DOHH2 (cell line): ENCODE results near the gene CHCHD6.

Experiments
- EZH2phosphoT487 ChIP-seq: fragments of 200-600 bp; sonication (generic); IDR thresholded peaks from 2 replicates; pipeline ENCODE4 v1.6.1; 2017; ENCODE audit warnings: borderline replicate concordance, mild to moderate bottlenecking, antibody characterized with exemption, low read length, moderate library complexity, mixed read lengths
- TF ChIP-seq, protein P1 (sequence below): fragments of 200-600 bp; sonication (generic); IDR thresholded peaks from one replicate; pipeline ENCODE4 v1.5.1; 2014; ENCODE audit warnings: antibody characterized with exemption, mild to moderate bottlenecking, low read depth, low read length; ENCODE audit not compliant: poor library complexity, severe bottlenecking

DNA sequence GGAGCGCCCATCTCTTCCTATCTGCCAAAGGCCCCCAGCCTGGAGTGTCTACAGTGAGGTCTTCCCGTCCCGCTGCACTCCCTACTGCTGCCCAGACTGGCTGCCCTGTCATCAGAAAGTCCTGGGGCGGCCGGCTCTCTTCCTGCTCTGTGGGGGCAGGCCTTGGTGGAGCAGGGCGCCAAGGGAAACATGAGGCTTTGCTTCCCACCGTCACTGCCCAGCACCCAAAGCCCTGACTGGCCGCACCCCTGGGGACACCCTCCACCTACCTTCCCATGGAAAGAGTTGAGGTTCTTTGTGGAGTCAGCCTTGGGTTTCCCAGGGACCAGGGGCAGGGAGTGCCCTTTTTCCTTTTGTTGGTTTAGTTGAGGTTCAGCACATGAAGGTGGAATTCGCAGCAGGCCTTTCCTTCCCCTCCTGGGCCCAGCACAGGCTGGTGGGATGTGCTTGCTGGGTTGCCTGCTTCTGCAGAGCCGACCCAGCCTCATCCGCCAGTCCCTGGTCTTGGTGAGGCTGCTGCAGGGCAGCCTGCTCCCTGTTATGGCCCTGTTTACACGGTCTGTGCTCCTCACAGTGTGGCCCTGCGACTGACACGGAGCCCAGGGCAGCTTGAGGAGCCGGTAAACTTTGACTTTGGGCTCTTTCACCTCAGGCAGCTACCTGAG lies 227.0 kb downstream of the CHCHD6 start:
- TF ChIP-seq, protein P1, sequence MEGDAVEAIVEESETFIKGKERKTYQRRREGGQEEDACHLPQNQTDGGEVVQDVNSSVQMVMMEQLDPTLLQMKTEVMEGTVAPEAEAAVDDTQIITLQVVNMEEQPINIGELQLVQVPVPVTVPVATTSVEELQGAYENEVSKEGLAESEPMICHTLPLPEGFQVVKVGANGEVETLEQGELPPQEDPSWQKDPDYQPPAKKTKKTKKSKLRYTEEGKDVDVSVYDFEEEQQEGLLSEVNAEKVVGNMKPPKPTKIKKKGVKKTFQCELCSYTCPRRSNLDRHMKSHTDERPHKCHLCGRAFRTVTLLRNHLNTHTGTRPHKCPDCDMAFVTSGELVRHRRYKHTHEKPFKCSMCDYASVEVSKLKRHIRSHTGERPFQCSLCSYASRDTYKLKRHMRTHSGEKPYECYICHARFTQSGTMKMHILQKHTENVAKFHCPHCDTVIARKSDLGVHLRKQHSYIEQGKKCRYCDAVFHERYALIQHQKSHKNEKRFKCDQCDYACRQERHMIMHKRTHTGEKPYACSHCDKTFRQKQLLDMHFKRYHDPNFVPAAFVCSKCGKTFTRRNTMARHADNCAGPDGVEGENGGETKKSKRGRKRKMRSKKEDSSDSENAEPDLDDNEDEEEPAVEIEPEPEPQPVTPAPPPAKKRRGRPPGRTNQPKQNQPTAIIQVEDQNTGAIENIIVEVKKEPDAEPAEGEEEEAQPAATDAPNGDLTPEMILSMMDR = no peak
- TF ChIP-seq EZH2phosphoT487 = no peak
